Measurements from ENCODE around the gene CD28. TPM values are rescaled to one million over a fixed set of nuclear protein-coding genes. Genes with fewer than 3 reads are reported as not detected.

CD28 gene
- total RNA-seq, 1 donor from 2014 or later = 4.0 TPM

DNA sequence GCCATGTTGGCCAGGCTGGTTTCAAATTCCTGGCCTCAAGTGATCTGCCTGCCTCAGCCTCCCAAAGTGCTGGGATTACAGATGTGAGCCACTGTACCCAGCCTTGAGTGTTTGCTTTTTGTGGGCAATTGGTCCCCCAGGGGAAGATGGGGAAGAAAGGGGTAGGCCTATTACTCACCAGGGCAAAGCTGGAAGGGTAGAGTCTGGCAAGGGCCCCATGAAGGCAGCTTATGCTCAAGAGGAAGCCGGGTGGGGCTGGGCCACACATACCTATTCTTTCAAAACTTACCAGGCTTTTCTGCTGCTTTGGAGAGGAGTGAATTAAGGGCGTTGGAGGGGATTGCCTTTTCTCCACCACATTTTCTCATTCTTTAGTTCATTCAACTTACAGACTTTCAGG lies 24.5 kb upstream of the CD28 start:
- peak in 1 of 2 donors; percentile 88 for DNase-seq (ENCODE audit: low spot score in 2 of 2)
- TF ChIP-seq, protein P1, sequence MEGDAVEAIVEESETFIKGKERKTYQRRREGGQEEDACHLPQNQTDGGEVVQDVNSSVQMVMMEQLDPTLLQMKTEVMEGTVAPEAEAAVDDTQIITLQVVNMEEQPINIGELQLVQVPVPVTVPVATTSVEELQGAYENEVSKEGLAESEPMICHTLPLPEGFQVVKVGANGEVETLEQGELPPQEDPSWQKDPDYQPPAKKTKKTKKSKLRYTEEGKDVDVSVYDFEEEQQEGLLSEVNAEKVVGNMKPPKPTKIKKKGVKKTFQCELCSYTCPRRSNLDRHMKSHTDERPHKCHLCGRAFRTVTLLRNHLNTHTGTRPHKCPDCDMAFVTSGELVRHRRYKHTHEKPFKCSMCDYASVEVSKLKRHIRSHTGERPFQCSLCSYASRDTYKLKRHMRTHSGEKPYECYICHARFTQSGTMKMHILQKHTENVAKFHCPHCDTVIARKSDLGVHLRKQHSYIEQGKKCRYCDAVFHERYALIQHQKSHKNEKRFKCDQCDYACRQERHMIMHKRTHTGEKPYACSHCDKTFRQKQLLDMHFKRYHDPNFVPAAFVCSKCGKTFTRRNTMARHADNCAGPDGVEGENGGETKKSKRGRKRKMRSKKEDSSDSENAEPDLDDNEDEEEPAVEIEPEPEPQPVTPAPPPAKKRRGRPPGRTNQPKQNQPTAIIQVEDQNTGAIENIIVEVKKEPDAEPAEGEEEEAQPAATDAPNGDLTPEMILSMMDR (IDR thresholded peaks at IDR 0.05) = no peak
- H3K36me3 ChIP-seq = no peaks in the 10 kb centered on the region
- no peaks in the 10 kb centered on the region for H3K27me3 ChIP-seq
- peak overlapping the region; percentile 88 to 96 for H3K27ac ChIP-seq
- H3K9me3 ChIP-seq = no peaks in the 10 kb centered on the region
- peak overlapping the region in 1 of 2 donors; percentile 28 for H3K4me3 ChIP-seq
- peaks cover 14 to 55% of the 10 kb centered on the region in 2 donors for H3K4me1 ChIP-seq
- intact Hi-C loops (cut with DNase I) = loop anchor here (2.0 kb wide), 1 partner anchor 99 kb away; no protein-coding TSS in a partner anchor

GRCh38 chr2:203682688-203683130 lies 23.7 kb upstream of the CD28 start:
- no peaks in the 10 kb centered on the region for H3K27me3 ChIP-seq

GRCh38 chr2:203683421-203683820 lies 23.0 kb upstream of the CD28 start:
- H3K4me3 ChIP-seq = no peak overlapping the region
- TF ChIP-seq, protein P1 (IDR thresholded peaks at IDR 0.05) = no peak
- DNase-seq (ENCODE audit: low spot score in 2 of 2) = no peak
- intact Hi-C loops (cut with DNase I) = loop anchor here (2.0 kb wide), 1 partner anchor 101 kb away; no protein-coding TSS in a partner anchor
- no peaks in the 10 kb centered on the region for H3K9me3 ChIP-seq
- no peaks in the 10 kb centered on the region for H3K36me3 ChIP-seq
- no peaks in the 10 kb centered on the region for H3K27me3 ChIP-seq
- peak overlapping the region; percentile 88 to 96 for H3K27ac ChIP-seq
- peaks cover 14 to 60% of the 10 kb centered on the region in 2 donors for H3K4me1 ChIP-seq

More at GRCh38 chr2:203682688-203683130, 23.7 kb upstream of the CD28 start:
- peak in 1 of 2 donors; percentile 73 for DNase-seq (ENCODE audit: low spot score in 2 of 2)
- peak overlapping the region; percentile 88 to 96 for H3K27ac ChIP-seq
- no peaks in the 10 kb centered on the region for H3K9me3 ChIP-seq
- H3K4me1 ChIP-seq = peaks cover 14 to 56% of the 10 kb centered on the region in 2 donors
- intact Hi-C loops (cut with DNase I) = loop anchor here (2.0 kb wide), 1 partner anchor 100 kb away; no protein-coding TSS in a partner anchor
- no peaks in the 10 kb centered on the region for H3K36me3 ChIP-seq
- TF ChIP-seq, protein P1 (IDR thresholded peaks at IDR 0.05) = no peak
- H3K4me3 ChIP-seq = no peak overlapping the region

- Histone ChIP-seq H3K4me3 (no peak overlapping the region), H3K36me3 (no peaks in the 10 kb centered on the region), H3K4me1 (peaks cover 18 to 65% of the 10 kb centered on the region in 2 donors), H3K27ac (peak overlapping the region; percentile 88 to 96), H3K9me3 (no peaks in the 10 kb centered on the region), H3K27me3 (no peaks in the 10 kb centered on the region)
- peak in 1 of 2 donors; percentile 74 for DNase-seq (ENCODE audit: low spot score in 2 of 2)
- intact Hi-C loops (cut with DNase I) = loop anchor here (2.0 kb wide), 3 partner anchors 101 to 445 kb away; partner anchors contain the start of gene CYP20A1
- TF ChIP-seq, protein P1 (IDR thresholded peaks at IDR 0.05) = no peak
Observed at GRCh38 chr2:203683932-203684556, 22.4 kb upstream of the CD28 start.

DNA sequence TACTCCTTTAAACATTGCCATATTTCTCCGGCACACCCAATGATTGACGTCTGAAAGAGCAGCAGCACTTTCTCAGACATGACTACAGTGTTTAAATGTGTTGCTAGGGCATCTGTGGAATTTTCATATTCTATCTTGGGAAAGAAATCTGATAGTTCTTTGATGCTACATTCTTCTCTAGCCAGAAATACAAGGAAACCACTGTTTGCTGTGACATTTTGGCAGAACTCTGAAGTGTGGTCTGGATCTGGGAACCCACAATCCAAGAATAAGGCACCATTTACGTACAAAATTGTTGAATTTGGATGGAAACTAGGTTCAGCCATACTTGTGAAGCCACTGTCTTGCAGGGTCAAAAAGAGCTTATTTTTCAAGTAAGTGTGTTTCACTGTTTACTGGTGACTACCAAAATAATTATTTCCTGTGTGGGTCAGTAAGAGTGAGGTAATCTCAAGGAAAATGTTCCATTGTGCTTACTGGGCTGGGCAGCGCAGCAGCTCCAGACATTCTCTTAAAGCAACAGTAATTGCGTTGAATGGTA lies 21.3 kb upstream of the CD28 start:
- peak in 1 of 2 donors; percentile 82 for DNase-seq (ENCODE audit: low spot score in 2 of 2)
- no peaks in the 10 kb centered on the region for H3K9me3 ChIP-seq
- intact Hi-C loops (cut with DNase I) = loop anchor here (2.0 to 5.0 kb wide), 3 partner anchors 57 to 446 kb away; partner anchors contain the start of gene CYP20A1

More for the DNA sequence above, 21.3 kb upstream of the CD28 start:
- Histone ChIP-seq H3K27ac (peak overlapping the region; percentile 88 to 96), H3K36me3 (no peaks in the 10 kb centered on the region), H3K4me1 (peaks cover 18 to 71% of the 10 kb centered on the region in 2 donors), H3K27me3 (no peaks in the 10 kb centered on the region), H3K4me3 (no peak overlapping the region)
- TF ChIP-seq, protein P1 (IDR thresholded peaks at IDR 0.05) = no peak

Measured in ascending aorta (tissue), 2 donors.